K562 (cell line): ENCODE data around the gene YTHDC1. TPM values are rescaled to one million over a fixed set of nuclear protein-coding genes. Genes with fewer than 3 reads are reported as not detected.

ENCODE experiments used
- ASH1L ChIP-seq: fragments of 450-650 bp; IDR thresholded peaks from 2 replicates; pipeline ENCODE4 v1.6.1; 2018; ENCODE audit warnings: borderline replicate concordance, mild to moderate bottlenecking, low read depth; ENCODE audit not compliant: partially characterized antibody
- CC2D1A ChIP-seq: fragments of 450-650 bp; IDR thresholded peaks from 2 replicates; pipeline ENCODE4 v1.6.1; 2017; ENCODE audit warnings: mild to moderate bottlenecking
- CHAMP1 ChIP-seq: fragments of 450-650 bp; IDR thresholded peaks from 2 replicates; pipeline ENCODE4 v1.6.1; 2016; ENCODE audit warnings: mild to moderate bottlenecking
- CSDE1 ChIP-seq, 2 experiments: fragments of 450-650 bp; IDR thresholded peaks; 2 replicates each; pipeline ENCODE4 v1.6.1; 2016; ENCODE audit warnings: mild to moderate bottlenecking in 1 of 2
- DIDO1 ChIP-seq: fragments of 450-650 bp; IDR thresholded peaks from 2 replicates; pipeline ENCODE4 v1.6.1; 2016; ENCODE audit warnings: low read depth, missing biosample characterization, missing genetic modification characterization
- HES1 ChIP-seq: fragments of 450-650 bp; IDR thresholded peaks from 2 replicates; pipeline ENCODE4 v1.6.1; 2016; ENCODE audit warnings: low read depth, mild to moderate bottlenecking, moderate library complexity
- KAT7 ChIP-seq: sonication (generic); formaldehyde crosslinking; IDR thresholded peaks from 2 replicates; pipeline ENCODE4 v1.8.0; 2022; ENCODE audit warnings: missing genetic modification reagents, mild to moderate bottlenecking, borderline replicate concordance
- MCM3 ChIP-seq: fragments of 450-650 bp; IDR thresholded peaks from 2 replicates; pipeline ENCODE4 v1.6.1; 2016
- MEIS2 ChIP-seq: fragments of 450-650 bp; IDR thresholded peaks from 2 replicates; pipeline ENCODE4 v1.6.1; 2014; ENCODE audit warnings: mild to moderate bottlenecking; ENCODE audit not compliant: partially characterized antibody
- NCOA6 ChIP-seq: fragments of 450-650 bp; IDR thresholded peaks from 2 replicates; pipeline ENCODE4 v1.6.1; 2017; ENCODE audit warnings: mild to moderate bottlenecking
- POLR2AphosphoS5 ChIP-seq: IDR thresholded peaks from 2 replicates; pipeline ENCODE4 v1.6.1; 2011; ENCODE audit warnings: mild to moderate bottlenecking, low read depth, low read length, moderate library complexity; ENCODE audit not compliant: control insufficient read depth, insufficient read depth
- PRMT5 ChIP-seq: sonication (generic); formaldehyde crosslinking; IDR thresholded peaks from 2 replicates; pipeline ENCODE4 v1.5.0; 2020; ENCODE audit warnings: missing genetic modification reagents
- RFX5 ChIP-seq: IDR thresholded peaks from 2 replicates; pipeline ENCODE4 v1.6.1; 2011; ENCODE audit warnings: low read depth, mild to moderate bottlenecking, improper control_type of control experiment, low read length
- SUPT5H ChIP-seq: fragments of 450-650 bp; IDR thresholded peaks from 2 replicates; pipeline ENCODE4 v1.6.1; 2016
- TAF7 ChIP-seq: fragments of 450-650 bp; IDR thresholded peaks from 2 replicates; pipeline ENCODE4 v1.6.1; 2016; ENCODE audit warnings: missing genetic modification characterization, missing compliant biosample characterization
- THAP12 ChIP-seq: fragments of 250-450 bp; sonication (Bioruptor Pico); IDR thresholded peaks from 2 replicates; pipeline ENCODE4 v1.9.0; 2021; ENCODE audit warnings: mild to moderate bottlenecking, inconsistent platforms
- ZNF384 ChIP-seq: IDR thresholded peaks from 2 replicates; pipeline ENCODE4 v1.6.1; 2012; ENCODE audit warnings: low read depth, low read length, improper control_type of control experiment
- ZNF507 ChIP-seq: conservative IDR thresholded peaks from 2 replicates; pipeline ENCODE4 v1.6.1; 2017; ENCODE audit warnings: missing genetic modification characterization, missing compliant biosample characterization
- polyA plus RNA-seq, 8 experiments: library from polyadenylated mRNA; depleted of rRNA in 4 of 8; stranded (reverse) in 5 of 8; unstranded in 3 of 8; fragments of >200 nt; fragmentation: Nextera tagmentation in 2 of 8; fragmentation: Illumina TruSeq in 1 of 8; extraction: Ambion mirVana in 2 of 8; extraction: Trizol in 1 of 8; gene quantifications; 2 replicates each; pipeline versions ENCODE4 v1.2.1 to v1.2.3, GENCODE V29; 2011 to 2014; ENCODE audit warnings: inconsistent platforms in 1 of 8, missing spikeins in 1 of 8
- total RNA-seq, 7 experiments: library from RNA; depleted of rRNA in 6 of 7; stranded (reverse); fragments of >200 nt in 6 of 7; fragmentation: Illumina TruSeq in 2 of 7; extraction: Trizol in 2 of 7; gene quantifications; 2 replicates each; pipeline versions ENCODE4 v1.2.1 to v1.2.3, GENCODE V29; 2011 to 2021; ENCODE audit warnings: low replicate concordance in 1 of 7
- TF ChIP-seq, protein P1 (sequence below): sonication (generic); formaldehyde crosslinking; IDR thresholded peaks from 2 replicates; pipeline ENCODE4 v1.8.1; 2023; ENCODE audit warnings: mild to moderate bottlenecking, missing genetic modification reagents

The YTHDC1 gene
- total and polyA plus RNA-seq, 9 of the 15 experiments (the other 6 are each of a cell fraction or from before 2014, with no cell fraction given): 9.8 to 65.4 (median 51.7) TPM

DNA sequence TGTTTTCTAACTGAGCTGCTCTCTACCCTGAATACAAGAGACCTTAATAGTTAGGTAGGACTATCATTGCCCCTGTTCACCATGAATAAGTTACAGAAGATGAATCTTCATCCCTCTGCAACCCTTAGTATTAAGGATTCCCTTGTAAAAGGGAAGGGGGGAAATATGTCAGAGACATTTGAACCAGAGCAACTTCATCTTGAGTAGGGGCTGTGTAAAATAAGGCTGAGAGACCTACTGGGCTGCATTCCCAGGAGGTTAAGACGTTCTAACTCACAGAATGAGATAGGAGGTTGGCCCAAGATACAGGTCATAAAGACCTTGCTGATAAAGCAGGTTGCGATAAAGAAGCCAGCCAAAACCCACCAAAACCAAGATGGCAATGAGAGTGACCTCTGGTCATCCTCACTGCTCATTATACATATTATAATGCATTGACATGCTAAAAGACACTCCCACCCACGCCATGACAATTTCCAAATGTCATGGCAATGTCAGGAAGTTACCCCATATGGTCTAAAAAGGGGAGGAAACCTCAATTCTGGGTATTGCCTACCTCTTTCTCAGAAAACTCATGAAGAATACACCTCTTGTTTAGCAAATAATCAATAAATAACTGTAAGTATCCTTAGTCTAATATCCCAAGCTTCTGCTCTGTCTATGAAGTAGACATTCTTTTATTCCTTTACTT is 84.9 kb downstream of the YTHDC1 start (continued):
- TF ChIP-seq MEIS2 (peak; percentile 35), CSDE1 (IDR thresholded peaks at IDR 0.05) (no peak), RFX5 (no peak), THAP12 (CRISPR knock-in tag) (no peak), NCOA6 (no peak), POLR2AphosphoS5 (no peak), SUPT5H (no peak), TAF7 (tag) (0 out of 2 replicates have a peak, but pooled peaks have one; percentile 38), DIDO1 (no peak), PRMT5 (CRISPR knock-in tag) (no peak), CHAMP1 (no peak), ZNF507 (no peak), KAT7 (CRISPR knock-in tag) (no peak), ZNF384 (no peak), MCM3 (no peak), HES1 (no peak), CC2D1A (no peak), ASH1L (no peak)
- TF ChIP-seq, protein P1, sequence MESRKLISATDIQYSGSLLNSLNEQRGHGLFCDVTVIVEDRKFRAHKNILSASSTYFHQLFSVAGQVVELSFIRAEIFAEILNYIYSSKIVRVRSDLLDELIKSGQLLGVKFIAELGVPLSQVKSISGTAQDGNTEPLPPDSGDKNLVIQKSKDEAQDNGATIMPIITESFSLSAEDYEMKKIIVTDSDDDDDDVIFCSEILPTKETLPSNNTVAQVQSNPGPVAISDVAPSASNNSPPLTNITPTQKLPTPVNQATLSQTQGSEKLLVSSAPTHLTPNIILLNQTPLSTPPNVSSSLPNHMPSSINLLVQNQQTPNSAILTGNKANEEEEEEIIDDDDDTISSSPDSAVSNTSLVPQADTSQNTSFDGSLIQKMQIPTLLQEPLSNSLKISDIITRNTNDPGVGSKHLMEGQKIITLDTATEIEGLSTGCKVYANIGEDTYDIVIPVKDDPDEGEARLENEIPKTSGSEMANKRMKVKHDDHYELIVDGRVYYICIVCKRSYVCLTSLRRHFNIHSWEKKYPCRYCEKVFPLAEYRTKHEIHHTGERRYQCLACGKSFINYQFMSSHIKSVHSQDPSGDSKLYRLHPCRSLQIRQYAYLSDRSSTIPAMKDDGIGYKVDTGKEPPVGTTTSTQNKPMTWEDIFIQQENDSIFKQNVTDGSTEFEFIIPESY (CRISPR knock-in tag): no peak
